Measurements from ENCODE around the gene CORO2B. TPM values are rescaled to one million over a fixed set of nuclear protein-coding genes. Genes with fewer than 3 reads are reported as not detected.

Gene CORO2B
- total RNA-seq, 4 donors from 2014 or later: 0.70 to 9.1 (median 1.7) TPM

DNA sequence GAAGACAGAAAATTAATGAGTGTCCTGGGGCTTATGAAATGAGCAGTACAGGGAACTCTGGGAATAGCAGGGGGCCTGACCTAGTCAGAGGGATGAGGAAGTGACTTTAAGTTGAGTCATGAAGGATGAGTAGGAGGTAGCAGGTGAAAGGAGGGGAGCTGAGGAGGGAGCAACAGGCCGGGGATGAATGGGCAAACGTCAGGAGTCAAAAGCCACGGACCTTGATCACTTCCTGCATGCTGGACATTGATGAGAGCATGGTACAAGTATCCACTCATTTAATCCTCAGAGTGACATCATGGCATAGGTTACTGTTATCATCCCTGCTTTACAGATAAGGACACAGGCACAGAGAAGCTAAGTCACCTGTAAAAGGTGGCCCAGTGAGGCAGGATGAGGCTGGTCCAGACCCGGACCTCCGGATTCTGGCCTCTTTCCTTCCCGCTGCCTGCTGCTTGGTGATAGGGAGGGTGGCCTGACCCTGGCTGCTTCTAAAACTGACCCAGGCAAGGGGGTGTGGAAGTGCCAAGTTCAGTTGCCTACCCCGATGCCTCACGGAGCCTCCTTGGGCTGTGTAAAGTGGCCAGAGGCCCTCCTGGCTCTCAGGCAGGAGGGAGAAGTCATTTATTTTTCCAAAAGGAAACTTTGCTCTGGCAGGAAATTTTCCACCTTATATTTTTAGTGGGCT lies 7.6 kb downstream of the CORO2B start:
- DNase-seq: peak in 1 of 3 donors; percentile 26
- TF ChIP-seq, protein P1, sequence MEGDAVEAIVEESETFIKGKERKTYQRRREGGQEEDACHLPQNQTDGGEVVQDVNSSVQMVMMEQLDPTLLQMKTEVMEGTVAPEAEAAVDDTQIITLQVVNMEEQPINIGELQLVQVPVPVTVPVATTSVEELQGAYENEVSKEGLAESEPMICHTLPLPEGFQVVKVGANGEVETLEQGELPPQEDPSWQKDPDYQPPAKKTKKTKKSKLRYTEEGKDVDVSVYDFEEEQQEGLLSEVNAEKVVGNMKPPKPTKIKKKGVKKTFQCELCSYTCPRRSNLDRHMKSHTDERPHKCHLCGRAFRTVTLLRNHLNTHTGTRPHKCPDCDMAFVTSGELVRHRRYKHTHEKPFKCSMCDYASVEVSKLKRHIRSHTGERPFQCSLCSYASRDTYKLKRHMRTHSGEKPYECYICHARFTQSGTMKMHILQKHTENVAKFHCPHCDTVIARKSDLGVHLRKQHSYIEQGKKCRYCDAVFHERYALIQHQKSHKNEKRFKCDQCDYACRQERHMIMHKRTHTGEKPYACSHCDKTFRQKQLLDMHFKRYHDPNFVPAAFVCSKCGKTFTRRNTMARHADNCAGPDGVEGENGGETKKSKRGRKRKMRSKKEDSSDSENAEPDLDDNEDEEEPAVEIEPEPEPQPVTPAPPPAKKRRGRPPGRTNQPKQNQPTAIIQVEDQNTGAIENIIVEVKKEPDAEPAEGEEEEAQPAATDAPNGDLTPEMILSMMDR (IDR thresholded peaks at IDR 0.05): no peak
- TF ChIP-seq POLR2A (IDR thresholded peaks at IDR 0.05): no peak
- H3K36me3 ChIP-seq: no peaks in the 10 kb centered on the region
- no peaks in the 10 kb centered on the region for H3K27me3 ChIP-seq
- H3K4me3 ChIP-seq: no peak overlapping the region
- no peak overlapping the region for H3K27ac ChIP-seq
- H3K4me1 ChIP-seq: no peaks in the 10 kb centered on the region
- H3K9me3 ChIP-seq: no peaks in the 10 kb centered on the region

DNA sequence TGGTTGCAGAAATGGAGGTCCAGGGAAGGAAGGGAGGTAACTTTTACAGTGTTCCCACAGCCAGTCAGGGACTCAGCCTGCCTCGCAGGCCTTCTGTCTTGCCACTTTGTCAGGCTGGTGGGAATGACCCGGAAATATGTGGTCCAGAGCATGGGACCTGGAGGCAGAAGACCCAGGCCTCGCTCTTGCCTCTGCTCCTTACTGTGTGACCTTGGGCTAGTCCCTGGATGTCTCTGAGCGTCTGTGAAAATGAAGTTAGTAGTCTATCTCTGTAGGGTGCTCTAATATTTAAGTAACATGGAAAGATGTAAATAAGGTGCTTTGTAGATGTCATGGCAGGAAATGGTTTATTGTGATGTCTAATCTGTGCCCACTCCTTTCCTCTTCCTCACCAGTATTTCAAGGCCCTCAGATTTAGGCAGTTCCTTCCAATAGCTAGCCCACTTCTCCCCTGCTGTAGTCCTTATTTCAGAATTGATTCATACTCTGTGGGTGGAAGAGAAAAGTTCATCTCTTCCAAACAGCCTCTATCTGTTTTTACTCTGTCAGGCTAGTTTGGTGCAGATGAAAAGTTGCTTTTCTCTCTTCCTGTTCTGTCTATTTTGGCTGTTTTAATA lies 9.1 kb downstream of the CORO2B start:
- TF ChIP-seq, protein P1 (IDR thresholded peaks at IDR 0.05): no peak
- TF ChIP-seq POLR2A (IDR thresholded peaks at IDR 0.05): no peak
- Histone ChIP-seq H3K36me3 (no peaks in the 10 kb centered on the region), H3K9me3 (no peaks in the 10 kb centered on the region), H3K4me1 (no peaks in the 10 kb centered on the region), H3K27ac (no peak overlapping the region), H3K4me3 (no peak overlapping the region), H3K27me3 (no peaks in the 10 kb centered on the region)
- DNase-seq: peak in 1 of 3 donors; percentile 7

DNA sequence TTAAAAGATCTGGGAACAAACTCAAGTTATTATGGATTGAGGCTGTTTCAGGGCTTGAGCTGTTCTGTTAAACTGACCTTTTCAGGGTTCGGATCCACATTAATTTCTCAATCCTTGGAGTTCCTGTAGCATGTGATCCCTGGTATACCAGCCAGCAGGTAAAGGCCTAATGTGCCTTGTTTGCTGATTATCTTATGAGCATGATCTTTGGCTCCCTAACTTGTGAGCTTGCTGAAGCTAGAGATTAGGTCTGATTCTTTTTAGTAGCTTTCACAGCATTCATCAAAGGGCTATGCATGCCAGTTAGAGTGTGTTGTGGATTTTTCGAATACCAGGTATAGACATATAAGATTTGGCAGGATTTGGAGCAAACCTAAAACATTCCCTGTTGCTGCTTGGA lies 10.3 kb downstream of the CORO2B start:
- no peak for DNase-seq

DNA sequence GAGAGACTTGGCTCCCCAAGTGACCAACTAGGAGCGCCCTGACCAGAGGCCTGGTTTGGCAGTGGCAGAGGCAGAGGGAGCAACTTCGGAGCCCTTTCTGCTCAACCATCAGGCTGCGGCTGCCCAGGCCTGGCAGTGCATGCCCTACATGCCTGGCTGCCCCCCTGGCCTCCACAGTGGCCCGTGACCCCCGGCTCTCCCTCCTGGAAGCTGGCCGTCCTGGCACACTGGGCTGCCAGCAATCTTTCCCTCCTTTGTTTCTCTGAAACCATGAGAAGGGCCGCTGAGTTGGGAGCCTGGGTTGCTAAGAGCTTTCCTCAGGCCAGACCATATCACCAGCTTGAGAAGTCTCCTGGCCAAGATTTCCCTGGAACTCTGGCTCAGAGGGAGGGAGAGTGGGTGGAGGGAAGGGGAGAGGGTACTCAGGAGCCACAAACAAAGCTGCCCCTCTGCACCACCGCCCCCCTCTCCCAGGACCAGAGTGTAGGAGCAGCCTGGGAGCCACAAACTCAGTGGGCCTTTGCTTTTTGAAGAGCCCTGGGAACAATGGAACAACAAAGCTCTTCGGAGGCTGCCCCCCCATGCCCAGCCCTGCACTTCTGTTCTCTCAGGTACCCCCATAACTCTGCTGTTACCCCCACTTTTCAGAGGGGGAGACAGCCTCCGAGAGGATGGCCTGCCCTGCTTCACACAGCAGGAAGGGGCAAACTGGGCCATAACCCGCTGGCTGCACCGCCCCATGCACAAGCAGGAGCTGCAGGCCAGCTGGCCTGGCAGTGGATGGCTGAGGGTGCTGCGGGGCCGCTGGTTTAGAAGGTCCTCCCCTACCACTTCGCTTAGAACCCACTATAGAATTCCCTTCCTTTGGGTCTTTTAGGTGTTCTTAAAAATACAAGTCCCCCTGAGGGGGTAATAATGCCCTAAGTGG lies 11.3 kb downstream of the CORO2B start:
- Histone ChIP-seq H3K36me3 (no peaks in the 10 kb centered on the region), H3K9me3 (no peaks in the 10 kb centered on the region), H3K4me3 (no peak overlapping the region), H3K27ac (no peak overlapping the region), H3K4me1 (no peaks in the 10 kb centered on the region), H3K27me3 (no peaks in the 10 kb centered on the region)
- TF ChIP-seq, protein P1 (IDR thresholded peaks at IDR 0.05): no peak
- no peak for TF ChIP-seq POLR2A (IDR thresholded peaks at IDR 0.05)
- DNase-seq: peak in 1 of 3 donors; percentile 35

More for the DNA sequence above, 10.3 kb downstream of the CORO2B start:
- Histone ChIP-seq H3K27ac (no peak overlapping the region), H3K4me1 (no peaks in the 10 kb centered on the region), H3K27me3 (no peaks in the 10 kb centered on the region), H3K36me3 (no peaks in the 10 kb centered on the region), H3K4me3 (no peak overlapping the region), H3K9me3 (no peaks in the 10 kb centered on the region)
- TF ChIP-seq, protein P1 (IDR thresholded peaks at IDR 0.05): no peak
- no peak for TF ChIP-seq POLR2A (IDR thresholded peaks at IDR 0.05)

DNA sequence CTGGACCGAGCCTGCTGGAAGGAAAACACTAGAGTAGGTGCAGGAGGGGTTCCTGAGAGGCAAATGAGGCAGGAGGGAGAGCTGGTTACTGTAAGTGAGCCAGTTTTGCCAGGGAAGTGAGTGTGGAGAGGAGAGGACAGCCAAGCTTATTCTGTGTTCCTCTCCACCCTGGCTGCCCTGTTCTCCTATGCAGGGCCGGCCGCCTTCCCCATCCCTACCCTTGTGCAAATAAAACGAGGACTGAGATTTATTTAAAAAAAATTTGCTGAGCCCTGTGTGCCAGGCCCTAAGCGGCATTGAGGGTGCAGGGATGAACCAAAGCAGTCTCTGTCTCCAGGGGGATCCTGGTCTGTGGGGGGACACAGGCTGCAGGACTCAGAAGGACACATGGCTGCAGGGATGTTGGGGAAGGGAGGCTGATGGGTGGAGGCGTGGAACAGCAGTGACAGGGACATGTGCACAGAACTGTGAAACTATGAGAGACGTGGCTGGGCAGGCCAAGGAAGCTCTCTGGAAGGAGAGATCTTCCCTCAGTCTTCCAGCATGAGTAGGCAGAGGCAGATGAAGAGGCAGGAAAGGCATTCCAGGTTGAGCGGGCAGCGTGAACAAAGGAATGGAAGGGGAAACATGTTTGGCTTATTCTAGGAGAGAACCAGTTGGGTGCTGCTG lies 12.1 kb downstream of the CORO2B start:
- peak in 1 of 3 donors; percentile 23 for DNase-seq
- H3K27ac ChIP-seq: no peak overlapping the region

More for the DNA sequence above, 12.1 kb downstream of the CORO2B start:
- TF ChIP-seq, protein P1 (IDR thresholded peaks at IDR 0.05): no peak
- no peak for TF ChIP-seq POLR2A (IDR thresholded peaks at IDR 0.05)
- Histone ChIP-seq H3K27me3 (no peaks in the 10 kb centered on the region), H3K4me3 (no peak overlapping the region), H3K36me3 (no peaks in the 10 kb centered on the region), H3K9me3 (no peaks in the 10 kb centered on the region), H3K4me1 (no peaks in the 10 kb centered on the region)

Measured in Peyer's patch (tissue), 4 donors.